Endothelial cell of umbilical vein (primary cell): ENCODE data around the gene PRDM16. TPM values are rescaled to one million over a fixed set of nuclear protein-coding genes. Genes with fewer than 3 reads are reported as not detected.

Experiments
- BruUV-seq: library from RNA; stranded (reverse); fragments of 400-500 nt; replicated peaks from 2 replicates; lab custom pipeline; 2021; lab: Mats Ljungman, UMichigan
- CTCF ChIA-PET: fragments of 300-600, 350-600 bp; sonication (Branson Sonifier 250); formaldehyde crosslinking; loops from one replicate; lab custom pipeline; 2021; ENCODE audit warnings: antibody characterized with exemption, inconsistent platforms; lab: Charles Lee
- POLR2A ChIA-PET: fragments of 300-600, 350-600 bp; sonication (Branson Sonifier 250); formaldehyde crosslinking; loops from one replicate; lab custom pipeline; 2021; ENCODE audit warnings: antibody characterized with exemption, inconsistent platforms; lab: Charles Lee
- DNase-seq: peaks from one replicate; pipeline ENCODE4 v3.0.0-alpha.2; 2011; ENCODE audit warnings: low read depth, low spot score
- FAIRE-seq: peaks from 2 replicates; lab custom pipeline; 2011; peaks lifted over from hg19 to GRCh38; lab: Jason Lieb, UNC
- H2AFZ ChIP-seq: 2 replicates; pipeline ENCODE4 v1.6.0; 2012; ENCODE audit warnings: low read depth, low read length, control low read depth, inconsistent platforms
- H3K27ac ChIP-seq: 2 replicates; pipeline ENCODE4 v1.5.1; 2011; ENCODE audit warnings: low read depth, mild to moderate bottlenecking, control low read depth, low read length, moderate library complexity; ENCODE audit not compliant: insufficient read depth
- H3K27me3 ChIP-seq, 2 experiments: 2 replicates each; pipeline versions ENCODE4 v1.6.0 to v1.6.1; 2011; ENCODE audit warnings: low read length in 2 of 2, mixed read lengths in 1 of 2; ENCODE audit not compliant: control insufficient read depth in 2 of 2, insufficient read depth in 2 of 2
- H3K36me3 ChIP-seq, 2 experiments: 2 replicates in 1 of 2; 3 replicates in 1 of 2; pipeline ENCODE4 v1.5.1; 2011; ENCODE audit warnings: low read length in 2 of 2, mild to moderate bottlenecking in 1 of 2, moderate library complexity in 1 of 2; ENCODE audit not compliant: control insufficient read depth in 2 of 2, insufficient read depth in 2 of 2; ENCODE audit errors: extremely low read depth in 1 of 2
- H3K4me1 ChIP-seq: 3 replicates; pipeline ENCODE4 v1.5.1; 2011; ENCODE audit warnings: mild to moderate bottlenecking, low read length; ENCODE audit not compliant: control insufficient read depth, insufficient read depth; ENCODE audit errors: extremely low read depth
- H3K4me2 ChIP-seq: 2 replicates; pipeline ENCODE4 v1.6.1; 2011; ENCODE audit warnings: low read length, control low read depth, mixed read lengths; ENCODE audit not compliant: insufficient read depth
- H3K4me3 ChIP-seq, 3 experiments: fragments of 200-600 bp in 1 of 3; sonication (generic), shearing (Covaris generic) in 1 of 3; replicated peaks in 1 of 3; 2 replicates each; pipeline ENCODE4 v1.5.1; 2011 to 2016; ENCODE audit warnings: control low read depth in 3 of 3, low read length in 3 of 3, mild to moderate bottlenecking in 2 of 3, inconsistent platforms in 1 of 3, low read depth in 1 of 3, moderate library complexity in 1 of 3; ENCODE audit not compliant: insufficient read depth in 1 of 3
- H3K79me2 ChIP-seq: 2 replicates; pipeline ENCODE4 v1.6.0; 2012; ENCODE audit warnings: low read length, inconsistent platforms; ENCODE audit not compliant: control insufficient read depth, insufficient read depth
- H3K9ac ChIP-seq: replicated peaks from 2 replicates; pipeline ENCODE3; 2011; ENCODE audit warnings: low read length, control low read depth; ENCODE audit not compliant: insufficient read depth; ENCODE audit errors: extremely low read depth
- H3K9me1 ChIP-seq: replicated peaks from 3 replicates; pipeline ENCODE4 v1.6.0; 2011; ENCODE audit warnings: mild to moderate bottlenecking, low read length; ENCODE audit not compliant: control insufficient read depth, insufficient read depth; ENCODE audit errors: extremely low read depth
- H3K9me3 ChIP-seq: replicated peaks from 2 replicates; pipeline ENCODE4 v1.5.1; 2012; ENCODE audit warnings: low read length, inconsistent platforms; ENCODE audit not compliant: control insufficient read depth, insufficient read depth
- H4K20me1 ChIP-seq: replicated peaks from 2 replicates; pipeline ENCODE3; 2011; ENCODE audit warnings: mild to moderate bottlenecking, low read length; ENCODE audit not compliant: control insufficient read depth, insufficient read depth; ENCODE audit errors: extremely low read depth
- EZH2 ChIP-seq: IDR thresholded peaks from 2 replicates; pipeline ENCODE4 v1.6.1; 2012; ENCODE audit warnings: borderline replicate concordance, low read depth, mild to moderate bottlenecking, moderate library complexity, low read length, inconsistent platforms; ENCODE audit not compliant: severe bottlenecking
- POLR2AphosphoS5 ChIP-seq: IDR thresholded peaks from 2 replicates; pipeline ENCODE4 v1.6.1; 2012; ENCODE audit warnings: low read depth, mild to moderate bottlenecking, control low read depth, low read length, moderate library complexity; ENCODE audit not compliant: insufficient read depth
- dilution Hi-C: fragments of 300-500 bp; cut with MboI; formaldehyde crosslinking; loops from one replicate; pipeline ENCODE4 v1.15.0; 2019; ENCODE audit warnings: low sequenced_read_pairs; ENCODE audit not compliant: extremely low pct_ligation_motif_present
- intact Hi-C: fragments of 100-400 bp; cut with micrococcal nuclease; formaldehyde crosslinking; loops from one replicate; pipeline ENCODE4 v1.10.0; 2022
- polyA plus RNA-seq, 4 experiments: library from polyadenylated mRNA; depleted of rRNA in 3 of 4; stranded (reverse) in 3 of 4; unstranded in 1 of 4; fragments of >200 nt; gene quantifications; 2 replicates each; pipeline versions ENCODE4 v1.2.1 to v1.2.3, GENCODE V29; 2011 to 2012; ENCODE audit warnings: missing spikeins in 1 of 4
- total RNA-seq: library from RNA; stranded (reverse); gene quantifications from 2 replicates; pipeline ENCODE4 v1.2.3, GENCODE V29; 2021
- TF ChIP-seq, protein P1 (sequence below): IDR thresholded peaks from 2 replicates; pipeline ENCODE4 v1.6.1; 2011; ENCODE audit not compliant: insufficient read depth, insufficient read length

Gene PRDM16
- total and polyA plus RNA-seq, 2 donors (not counting 3 experiments of a cell fraction or from before 2014, with no cell fraction given): not detected

GRCh38 chr1:3323796-3324703, 255.0 kb downstream of the PRDM16 start:
- no peaks in the 10 kb centered on the region for H3K36me3 ChIP-seq
- FAIRE-seq: no peak
- dilution Hi-C loops (no loop called here), intact Hi-C loops (no loop called here)
- H3K4me2 ChIP-seq: no peak overlapping the region
- no peak overlapping the region for H3K27ac ChIP-seq
- no peaks in the 10 kb centered on the region for H3K9me3 ChIP-seq
- H3K4me1 ChIP-seq: no peaks in the 10 kb centered on the region
- no peak overlapping the region for H2AFZ ChIP-seq
- no peak overlapping the region for H3K4me3 ChIP-seq
- H3K79me2 ChIP-seq: no peaks in the 10 kb centered on the region
- TF ChIP-seq POLR2AphosphoS5: no peak
- TF ChIP-seq, protein P1, sequence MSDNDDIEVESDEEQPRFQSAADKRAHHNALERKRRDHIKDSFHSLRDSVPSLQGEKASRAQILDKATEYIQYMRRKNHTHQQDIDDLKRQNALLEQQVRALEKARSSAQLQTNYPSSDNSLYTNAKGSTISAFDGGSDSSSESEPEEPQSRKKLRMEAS: no peak
- H3K27me3 ChIP-seq: no peaks in the 10 kb centered on the region
- H4K20me1 ChIP-seq: no peaks in the 10 kb centered on the region
- DNase-seq: no peak
- POLR2A ChIA-PET: no interaction called here
- CTCF ChIA-PET: no interaction called here
- H3K9me1 ChIP-seq: no peaks in the 10 kb centered on the region
- no TSS peak for BruUV-seq
- no peak overlapping the region for H3K9ac ChIP-seq

- H3K27ac ChIP-seq: no peak overlapping the region
- H3K36me3 ChIP-seq: no peaks in the 10 kb centered on the region
- H3K79me2 ChIP-seq: no peaks in the 10 kb centered on the region
- TF ChIP-seq EZH2: no peak
- DNase-seq (no peak), FAIRE-seq (no peak)
- H4K20me1 ChIP-seq: no peaks in the 10 kb centered on the region
- H3K27me3 ChIP-seq: no peaks in the 10 kb centered on the region
- no peak overlapping the region for H3K9ac ChIP-seq
- intact Hi-C loops (no loop called here), dilution Hi-C loops (no loop called here)
- BruUV-seq: no TSS peak
- H2AFZ ChIP-seq: no peak overlapping the region
- no peak overlapping the region for H3K4me2 ChIP-seq
- H3K9me1 ChIP-seq: no peaks in the 10 kb centered on the region
- no peaks in the 10 kb centered on the region for H3K4me1 ChIP-seq
- ChIA-PET CTCF (no interaction called here), POLR2A (no interaction called here)
- no peaks in the 10 kb centered on the region for H3K9me3 ChIP-seq
- H3K4me3 ChIP-seq: no peak overlapping the region
Measured at GRCh38 chr1:3324704-3325535, 255.9 kb downstream of the PRDM16 start.
